SH-SY5Y (cell line): Measurements from ENCODE around the gene SCN9A.

Experiments used
- GATA2 ChIP-seq: IDR thresholded peaks from 2 replicates; pipeline ENCODE4 v1.6.1; 2011; ENCODE audit warnings: mild to moderate bottlenecking, low read depth, low read length
- GATA3 ChIP-seq: IDR thresholded peaks from 2 replicates; pipeline ENCODE4 v1.6.1; 2011; ENCODE audit warnings: low read depth, mild to moderate bottlenecking, low read length, moderate library complexity

DNA sequence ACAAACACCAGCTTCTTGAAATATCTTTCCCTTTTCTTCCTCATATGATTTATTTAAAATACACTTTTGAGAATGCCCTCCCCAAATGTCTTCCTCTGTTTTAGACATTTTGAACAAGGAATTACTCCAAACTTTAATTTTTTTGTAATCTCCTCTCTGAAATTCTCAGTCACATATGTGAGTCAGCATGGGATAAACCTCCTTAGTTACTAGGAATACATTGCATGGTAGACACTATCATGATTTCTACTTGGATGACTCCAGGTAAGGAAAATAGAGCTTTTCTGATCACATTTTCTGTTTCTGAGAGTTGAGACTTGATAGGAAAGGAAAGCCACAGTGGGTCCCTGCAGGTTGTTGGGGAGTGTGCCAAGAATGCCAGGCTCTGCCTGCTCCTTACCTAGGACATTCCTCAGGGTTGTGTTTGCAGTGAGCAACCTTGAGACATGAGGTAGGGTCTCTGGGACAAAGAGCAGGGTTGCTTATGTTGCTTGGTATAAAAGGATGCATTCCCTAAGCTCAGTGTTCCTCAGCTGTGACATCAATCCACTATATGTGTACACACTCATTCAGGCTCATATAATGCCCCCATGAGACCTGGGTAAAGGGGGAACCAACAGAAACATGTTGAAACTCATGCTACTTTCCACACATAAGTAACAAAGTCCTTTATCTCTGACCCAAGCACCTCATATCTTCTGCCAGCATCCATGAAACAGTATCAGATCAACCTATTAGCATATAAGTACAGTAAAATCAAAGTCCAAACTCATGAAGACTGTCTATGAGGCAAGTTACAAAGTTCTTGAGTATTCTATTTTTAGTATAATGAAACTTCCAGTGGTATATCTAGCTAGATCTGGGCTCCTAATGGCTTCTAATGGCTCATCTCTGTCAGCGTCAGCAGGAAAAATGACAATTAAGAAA, 135.1 kb downstream of the SCN9A start:
- TF ChIP-seq GATA3, result no peak
- TF ChIP-seq GATA2, result no peak
